Omental fat pad (tissue), 4 donors: ENCODE data around the gene EHD3. TPM values are rescaled to one million over a fixed set of nuclear protein-coding genes. Genes with fewer than 3 reads are reported as not detected.

Experiments
- ATAC-seq: fragments of 150-250 bp; one replicate; pipeline ENCODE4 v1.9.1; 2016; ENCODE audit warnings: mild to moderate bottlenecking, moderate library complexity; ENCODE audit not compliant: low FRiP score
- DNase-seq: peaks from one replicate; pipeline ENCODE4 v3.0.0-alpha.2; 2019; ENCODE audit warnings: low spot score
- CTCF ChIP-seq, 3 donors: fragments of 450-650 bp; IDR thresholded peaks; one replicate each; pipeline ENCODE4 v1.5.1; 2016 to 2017; ENCODE audit warnings: antibody characterized with exemption in 3 of 3, mild to moderate bottlenecking in 3 of 3, moderate library complexity in 2 of 3
- total RNA-seq, 4 donors: library from RNA; depleted of rRNA; stranded (reverse); fragments of >200 nt; gene quantifications; one replicate each; pipeline ENCODE4 v1.1.0, GENCODE V29; 2016

Gene EHD3
- total RNA-seq, 4 donors from 2014 or later: 3.1 to 5.2 (median 3.6) TPM

GRCh38 chr2:31208240-31208639 is 25.7 kb upstream of the EHD3 start:
- DNase-seq (no peak), ATAC-seq (no peak)
- TF ChIP-seq CTCF (IDR thresholded peaks at IDR 0.05): no peak

- no peak for ATAC-seq
- no peak for TF ChIP-seq CTCF (IDR thresholded peaks at IDR 0.05)
- DNase-seq: no peak
These were observed 21.0 kb upstream of the EHD3 start for GRCh38 chr2:31212659-31213600.

GRCh38 chr2:31213601-31214443 is 20.1 kb upstream of the EHD3 start:
- no peak for TF ChIP-seq CTCF (IDR thresholded peaks at IDR 0.05)
- DNase-seq (no peak), ATAC-seq (no peak)

DNA sequence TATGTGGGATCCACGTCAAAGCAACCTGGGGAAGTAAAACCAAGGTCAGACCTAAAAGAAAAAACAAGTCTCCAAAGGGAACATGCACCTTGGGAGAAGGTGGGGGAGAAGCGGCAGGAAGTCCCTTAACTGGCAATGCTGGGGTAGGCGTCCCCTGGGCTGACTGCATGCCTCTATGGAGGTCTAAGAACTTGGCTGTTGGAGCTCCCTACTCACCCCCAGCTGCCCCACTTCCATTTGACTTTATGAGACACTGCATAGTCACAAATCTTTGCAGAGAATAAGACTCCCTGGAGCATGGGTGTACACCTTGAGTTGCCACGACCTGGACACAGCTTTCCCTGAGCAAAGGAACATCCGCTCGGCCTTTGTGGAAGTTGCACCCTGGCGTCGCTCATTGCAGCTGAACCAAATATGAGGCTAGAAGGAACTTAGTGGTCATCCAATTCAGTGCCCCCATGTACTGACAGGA is 19.5 kb upstream of the EHD3 start:
- TF ChIP-seq CTCF (IDR thresholded peaks at IDR 0.05): no peak
- no peak for ATAC-seq
- DNase-seq: no peak

- DNase-seq (no peak), ATAC-seq (no peak)
- TF ChIP-seq CTCF (IDR thresholded peaks at IDR 0.05): no peak
These were observed 17.2 kb upstream of the EHD3 start for GRCh38 chr2:31216734-31217133.

DNA sequence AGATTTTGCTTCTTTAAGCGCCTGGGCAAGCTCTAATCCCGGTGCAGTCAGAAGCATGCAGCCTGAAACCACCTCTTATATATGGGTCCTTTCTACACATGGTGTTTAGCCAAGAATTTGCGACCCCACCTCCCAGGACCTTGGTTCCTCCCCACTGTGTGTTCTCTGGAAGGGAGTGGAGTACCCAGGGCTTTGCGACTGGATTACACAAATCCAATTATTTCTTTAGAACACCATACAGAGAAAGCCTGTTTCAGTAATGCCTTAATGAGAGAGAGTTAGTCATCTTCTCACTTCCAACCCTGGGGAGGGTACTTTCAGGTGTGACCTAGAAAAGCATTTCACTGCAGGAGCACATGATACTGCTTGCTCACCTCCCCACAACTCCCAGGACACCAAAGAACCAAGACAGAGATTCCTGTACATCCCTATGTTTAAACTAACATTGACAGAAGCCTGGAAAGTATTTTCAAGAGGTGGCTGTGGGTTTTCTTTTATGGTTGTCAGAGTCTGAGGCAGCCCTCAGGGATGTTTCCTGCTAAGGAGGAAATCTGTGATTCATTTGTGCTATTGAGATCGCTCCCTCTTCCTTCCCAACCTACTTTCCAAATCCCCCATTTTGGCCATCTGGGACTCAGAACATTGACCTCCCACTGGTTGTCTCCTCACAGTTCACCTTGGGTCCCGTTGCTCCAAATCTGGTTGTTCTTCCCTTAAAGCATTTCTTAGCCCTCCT is 16.3 kb upstream of the EHD3 start, which contains the start of gene CAPN14:
CAPN14 (minus strand) TSS at position 51 of the 736 bp plus-strand sequence. CDS start 12,068 bp downstream, outside the sequence.
- TF ChIP-seq CTCF (IDR thresholded peaks at IDR 0.05): no peak
- ATAC-seq (no peak), DNase-seq (no peak)
